Measurements from ENCODE around the gene KCTD12.

KCTD12 gene

GRCh38 chr13:76853481-76853880, 32.7 kb downstream of the KCTD12 start:
- no peak for DNase-seq

GRCh38 chr13:76852986-76853385, 33.2 kb downstream of the KCTD12 start:
- DNase-seq: no peak

- DNase-seq: no peak
Observed at GRCh38 chr13:76851961-76852360, 34.2 kb downstream of the KCTD12 start.

GRCh38 chr13:76849493-76849892, 36.7 kb downstream of the KCTD12 start:
- no peak for DNase-seq

GRCh38 chr13:76848596-76848995, 37.6 kb downstream of the KCTD12 start:
- no peak for DNase-seq

- DNase-seq: no peak
Observed at GRCh38 chr13:76846363-76846762, 39.8 kb downstream of the KCTD12 start.

- DNase-seq: no peak
Observed at GRCh38 chr13:76845865-76846264, 40.3 kb downstream of the KCTD12 start.

GRCh38 chr13:76845367-76845766, 40.8 kb downstream of the KCTD12 start:
- DNase-seq: no peak

GRCh38 chr13:76837801-76838200, 48.4 kb downstream of the KCTD12 start:
- no peak for DNase-seq

- DNase-seq: no peak
Observed at GRCh38 chr13:76836311-76836710, 49.9 kb downstream of the KCTD12 start.

- DNase-seq: no peak
Observed at GRCh38 chr13:76833441-76833954, 52.7 kb downstream of the KCTD12 start.

GRCh38 chr13:76832258-76832988, 53.8 kb downstream of the KCTD12 start:
- no peak for DNase-seq

GRCh38 chr13:76830805-76831204, 55.4 kb downstream of the KCTD12 start:
- DNase-seq: no peak
